Nephron progenitor cell (in vitro differentiated cells): ENCODE results near the gene ME1.

Experiments used
- DNase-seq: peaks from one replicate; pipeline ENCODE4 v3.0.0; 2021
- H3K27ac Mint-ChIP-seq: 2 replicates; pipeline ENCODE4 v1.8.0; 2021; ENCODE audit warnings: mild to moderate bottlenecking, moderate library complexity, mixed read lengths
- H3K27me3 Mint-ChIP-seq: 2 replicates; pipeline ENCODE4 v1.8.0; 2021; ENCODE audit warnings: mild to moderate bottlenecking, low read depth, mixed read lengths; ENCODE audit not compliant: poor library complexity
- H3K36me3 Mint-ChIP-seq: 2 replicates; pipeline ENCODE4 v1.8.0; 2021; ENCODE audit warnings: low read depth, mixed read lengths
- H3K4me1 Mint-ChIP-seq: 2 replicates; pipeline ENCODE4 v1.8.0; 2021; ENCODE audit warnings: mixed read lengths
- H3K4me3 Mint-ChIP-seq: 2 replicates; pipeline ENCODE4 v1.8.0; 2021; ENCODE audit warnings: mild to moderate bottlenecking, moderate library complexity, mixed read lengths
- H3K9me3 Mint-ChIP-seq: 2 replicates; pipeline ENCODE4 v1.8.0; 2021; ENCODE audit warnings: mild to moderate bottlenecking, moderate library complexity, mixed read lengths
- TF ChIP-seq, protein P1 (sequence below): fragments of 200-600 bp; sonication (generic); IDR thresholded peaks from 2 replicates; pipeline ENCODE4 v1.5.0; 2021; ENCODE audit warnings: antibody characterized with exemption

Gene ME1

DNA sequence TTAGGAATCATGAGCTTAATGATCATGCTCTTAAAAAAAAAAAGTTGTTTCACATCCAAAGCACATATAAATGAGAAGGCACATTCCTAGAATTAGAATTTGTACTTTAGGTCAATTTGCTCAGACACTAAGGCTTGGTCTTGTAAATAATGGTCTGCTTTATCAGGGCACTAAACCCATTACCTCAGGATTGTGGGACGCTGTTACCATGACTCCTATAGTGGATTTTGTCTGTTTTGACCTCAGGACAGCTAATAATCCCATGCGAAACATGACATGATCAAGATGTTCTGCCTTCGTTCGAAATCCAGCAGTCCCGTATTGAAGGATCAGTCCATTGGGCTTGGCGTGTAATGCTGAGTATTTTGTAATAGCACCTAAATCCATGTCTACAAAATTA is 240.2 kb downstream of the ME1 start:
- no peak for DNase-seq
- H3K36me3 Mint-ChIP-seq: peaks cover 27% of the 10 kb centered on the region
- peaks cover 7% of the 10 kb centered on the region for H3K27me3 Mint-ChIP-seq
- TF ChIP-seq, protein P1, sequence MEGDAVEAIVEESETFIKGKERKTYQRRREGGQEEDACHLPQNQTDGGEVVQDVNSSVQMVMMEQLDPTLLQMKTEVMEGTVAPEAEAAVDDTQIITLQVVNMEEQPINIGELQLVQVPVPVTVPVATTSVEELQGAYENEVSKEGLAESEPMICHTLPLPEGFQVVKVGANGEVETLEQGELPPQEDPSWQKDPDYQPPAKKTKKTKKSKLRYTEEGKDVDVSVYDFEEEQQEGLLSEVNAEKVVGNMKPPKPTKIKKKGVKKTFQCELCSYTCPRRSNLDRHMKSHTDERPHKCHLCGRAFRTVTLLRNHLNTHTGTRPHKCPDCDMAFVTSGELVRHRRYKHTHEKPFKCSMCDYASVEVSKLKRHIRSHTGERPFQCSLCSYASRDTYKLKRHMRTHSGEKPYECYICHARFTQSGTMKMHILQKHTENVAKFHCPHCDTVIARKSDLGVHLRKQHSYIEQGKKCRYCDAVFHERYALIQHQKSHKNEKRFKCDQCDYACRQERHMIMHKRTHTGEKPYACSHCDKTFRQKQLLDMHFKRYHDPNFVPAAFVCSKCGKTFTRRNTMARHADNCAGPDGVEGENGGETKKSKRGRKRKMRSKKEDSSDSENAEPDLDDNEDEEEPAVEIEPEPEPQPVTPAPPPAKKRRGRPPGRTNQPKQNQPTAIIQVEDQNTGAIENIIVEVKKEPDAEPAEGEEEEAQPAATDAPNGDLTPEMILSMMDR: no peak
- H3K4me3 Mint-ChIP-seq: no peak overlapping the region
- H3K9me3 Mint-ChIP-seq: no peaks in the 10 kb centered on the region
- no peak overlapping the region for H3K27ac Mint-ChIP-seq
- peaks cover 32% of the 10 kb centered on the region for H3K4me1 Mint-ChIP-seq

DNA sequence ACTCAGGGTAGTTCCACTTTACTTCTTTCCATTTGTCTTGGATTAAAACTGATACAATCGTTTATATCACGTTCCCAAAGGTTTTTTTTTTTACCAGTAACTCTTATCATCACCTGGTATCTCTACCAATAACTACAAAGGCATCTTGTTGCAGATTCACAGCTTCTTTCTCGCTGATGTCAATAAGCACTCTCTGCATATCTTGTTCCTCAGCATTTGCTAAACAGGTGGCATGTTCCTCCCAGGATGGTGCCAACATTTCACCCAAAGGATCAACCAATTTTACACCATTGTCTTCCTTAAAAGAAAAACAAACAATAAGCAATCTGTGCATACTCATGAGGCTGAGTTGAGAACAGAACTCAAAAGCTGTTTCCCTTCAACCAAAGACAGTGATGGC is 242.3 kb downstream of the ME1 start:
- Mint-ChIP-seq H3K27ac (no peak overlapping the region), H3K9me3 (no peaks in the 10 kb centered on the region), H3K4me3 (no peak overlapping the region), H3K27me3 (no peaks in the 10 kb centered on the region), H3K4me1 (peaks cover 17% of the 10 kb centered on the region), H3K36me3 (peaks cover 43% of the 10 kb centered on the region)
- TF ChIP-seq, protein P1: no peak
- no peak for DNase-seq

DNA sequence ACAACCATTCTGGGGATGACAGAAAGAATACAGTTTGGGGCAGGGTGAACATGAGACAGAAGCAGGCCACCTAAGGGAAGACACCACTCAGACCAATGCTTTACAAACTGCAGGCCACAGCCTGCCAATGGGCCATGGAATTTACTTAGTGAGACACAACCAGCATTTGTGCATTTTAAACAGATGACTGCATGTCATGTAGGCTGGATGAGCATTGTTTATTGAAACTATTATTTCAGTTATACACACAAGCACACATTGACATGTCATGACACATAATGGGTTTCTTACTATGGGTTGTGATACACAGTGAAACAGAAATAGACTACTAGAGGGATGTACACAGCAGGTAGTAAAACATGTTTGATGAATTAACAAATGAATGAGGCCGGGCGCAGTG is 245.8 kb downstream of the ME1 start:
- DNase-seq: no peak
- H3K4me1 Mint-ChIP-seq: no peaks in the 10 kb centered on the region
- H3K9me3 Mint-ChIP-seq: no peaks in the 10 kb centered on the region
- H3K27ac Mint-ChIP-seq: no peak overlapping the region
- no peaks in the 10 kb centered on the region for H3K27me3 Mint-ChIP-seq
- H3K4me3 Mint-ChIP-seq: no peak overlapping the region
- H3K36me3 Mint-ChIP-seq: peaks cover 60% of the 10 kb centered on the region
- TF ChIP-seq, protein P1: no peak

DNA sequence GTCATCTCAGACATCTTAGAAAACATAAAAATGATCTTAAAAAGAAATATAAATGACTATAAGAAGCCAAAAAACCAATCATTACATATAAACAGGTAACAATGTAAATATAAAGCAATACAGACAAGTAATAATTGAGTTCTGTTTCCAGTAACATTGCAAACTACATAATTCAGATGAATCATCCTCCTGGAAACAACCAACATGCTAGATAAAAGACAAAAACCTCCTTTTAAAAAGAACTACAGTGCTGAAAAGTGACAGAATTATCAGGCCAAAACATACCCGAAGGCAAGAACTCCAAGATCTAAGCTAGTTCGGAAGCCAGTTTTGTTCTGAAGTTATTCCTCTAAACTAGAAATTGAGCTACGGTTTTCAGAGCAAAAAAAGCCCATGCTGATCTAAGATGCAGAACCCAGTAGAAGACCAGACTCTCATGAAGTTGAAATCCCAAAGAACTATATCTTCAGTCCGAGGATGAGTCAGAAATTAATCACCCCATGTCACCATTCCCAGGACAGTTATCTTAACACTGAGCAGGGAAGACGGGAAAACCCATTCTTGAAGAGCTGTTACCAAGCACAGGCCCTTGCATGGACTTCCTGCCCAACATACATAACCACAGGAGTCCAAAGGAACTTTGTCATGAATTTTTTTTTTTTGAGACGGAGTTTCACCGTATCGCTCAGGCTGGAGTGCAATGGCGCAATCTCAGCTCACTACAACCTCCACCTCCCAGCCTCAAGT is 247.6 kb downstream of the ME1 start:
- no peak for DNase-seq
- H3K4me1 Mint-ChIP-seq: no peaks in the 10 kb centered on the region
- H3K27me3 Mint-ChIP-seq: no peaks in the 10 kb centered on the region

DNA sequence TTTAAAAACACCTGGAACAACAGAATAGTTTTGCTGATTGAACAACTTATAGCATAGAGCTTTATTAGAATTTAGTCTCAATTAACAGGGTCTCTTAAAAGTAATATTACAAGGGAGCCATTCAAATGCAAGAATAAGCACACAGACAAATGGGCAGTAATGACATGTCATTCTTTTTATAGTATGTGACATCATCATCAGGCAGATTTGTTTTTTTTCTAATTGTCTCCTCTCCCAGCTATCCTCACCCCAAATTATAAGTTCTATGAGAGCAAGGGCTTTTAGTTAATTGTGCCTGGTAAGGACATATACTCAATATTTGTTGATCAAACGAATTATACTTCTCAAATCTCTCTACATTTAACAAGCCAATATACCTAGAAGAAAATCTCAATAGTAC is 248.7 kb downstream of the ME1 start:
- peaks cover 67% of the 10 kb centered on the region for H3K36me3 Mint-ChIP-seq
- H3K4me1 Mint-ChIP-seq: no peaks in the 10 kb centered on the region
- no peaks in the 10 kb centered on the region for H3K27me3 Mint-ChIP-seq
- DNase-seq: no peak
- no peaks in the 10 kb centered on the region for H3K9me3 Mint-ChIP-seq
- H3K27ac Mint-ChIP-seq: no peak overlapping the region
- H3K4me3 Mint-ChIP-seq: no peak overlapping the region
- TF ChIP-seq, protein P1: no peak

More for the DNA sequence above, 247.6 kb downstream of the ME1 start:
- Mint-ChIP-seq H3K36me3 (peaks cover 60% of the 10 kb centered on the region), H3K27ac (no peak overlapping the region), H3K9me3 (no peaks in the 10 kb centered on the region), H3K4me3 (no peak overlapping the region)
- TF ChIP-seq, protein P1: no peak

DNA sequence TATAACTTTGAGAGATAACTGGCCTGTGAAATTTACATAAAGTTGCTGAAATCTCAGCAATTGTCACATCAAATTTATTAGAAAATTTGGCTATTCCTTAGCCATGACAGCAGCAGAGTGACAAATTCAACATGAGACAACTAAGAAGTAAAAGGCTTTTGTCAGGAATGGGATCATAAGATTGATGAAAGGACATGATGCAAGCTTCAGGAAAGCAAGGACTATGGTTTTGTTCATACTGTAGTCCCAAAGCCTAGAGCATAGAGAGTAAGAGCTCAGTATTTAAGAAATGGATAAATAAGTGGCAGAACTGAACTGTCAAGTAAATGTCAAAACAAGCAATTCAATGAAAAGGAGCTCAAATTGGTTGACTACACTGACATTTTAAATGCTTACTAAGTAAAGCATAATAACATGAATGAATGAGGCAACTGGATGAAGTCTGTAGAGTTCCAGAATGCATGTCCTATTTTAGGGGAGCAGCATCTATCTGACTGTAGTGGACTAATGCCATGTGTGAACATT is 250.4 kb downstream of the ME1 start:
- Mint-ChIP-seq H3K9me3 (no peaks in the 10 kb centered on the region), H3K4me3 (no peak overlapping the region), H3K36me3 (peaks cover 66% of the 10 kb centered on the region), H3K27ac (no peak overlapping the region), H3K4me1 (no peaks in the 10 kb centered on the region), H3K27me3 (no peaks in the 10 kb centered on the region)
- TF ChIP-seq, protein P1: no peak
- no peak for DNase-seq
